Upper lobe of right lung (tissue), 1 donor: ENCODE results near the gene KIF18B. TPM values are rescaled to one million over a fixed set of nuclear protein-coding genes. Genes with fewer than 3 reads are reported as not detected.

ENCODE experiments used
- microRNA-seq: library from miRNA; unstranded; fragments of <30 nt; microRNA quantifications from one replicate; pipeline ENCODE4 v1.2.0, GENCODE V29; 2020; ENCODE audit warnings: borderline microRNAs expressed
- total RNA-seq: library from RNA; stranded (reverse); fragmentation: NEBNext Ultra II Directional; extraction: Animal tissue kit (Norgen Biotek cat#: 25700); gene quantifications from one replicate; pipeline ENCODE4 v1.2.1, GENCODE V29; 2021
- donor health status: DM: no; HTN: yes; CAD: no; lungs with severe emphysema.

Gene KIF18B
- total RNA-seq, 1 donor from 2014 or later, result 0.32 TPM

Small RNAs within 50 kb of the gene (microRNA-seq; reads per million reads assigned to microRNA genes)
- not detected for gene MIR6783

Other genes with a start within 250 kb of the KIF18B start
- gene DBF4B, start 239.1 kb downstream of the KIF18B start, total RNA-seq, result 4.5 TPM
- 0.43 TPM for gene ADAM11, start 188.8 kb downstream of the KIF18B start, total RNA-seq
- gene GJC1, start 117.5 kb downstream of the KIF18B start, total RNA-seq, result 22.8 TPM
- 36.4 TPM for gene HIGD1B, start 99.9 kb downstream of the KIF18B start, total RNA-seq
- gene EFTUD2, start 48.3 kb downstream of the KIF18B start, total RNA-seq, result 74.4 TPM
- not detected for gene GFAP, start 32.3 kb downstream of the KIF18B start, total RNA-seq
- gene C1QL1, start 20.5 kb upstream of the KIF18B start, total RNA-seq, result 0.52 TPM
- 21.8 TPM for gene DCAKD, start 103.9 kb upstream of the KIF18B start, total RNA-seq
- 107 TPM for gene NMT1, start 113.5 kb upstream of the KIF18B start, total RNA-seq
- gene PLCD3, start 184.7 kb upstream of the KIF18B start, total RNA-seq, result 37.0 TPM
- gene ACBD4, start 187.9 kb upstream of the KIF18B start, total RNA-seq, result 16.3 TPM
- gene HEXIM1, start 200.7 kb upstream of the KIF18B start, total RNA-seq, result 36.1 TPM
- gene HEXIM2, start 214.1 kb upstream of the KIF18B start, total RNA-seq, result 5.7 TPM